Liver (tissue), 3 donors: ENCODE data around the gene SLC22A5.

Experiments
- ATF3 ChIP-seq: IDR thresholded peaks from 2 replicates; pipeline ENCODE4 v1.6.1; 2016; ENCODE audit warnings: antibody characterized with exemption
- EGR1 ChIP-seq, 2 donors: IDR thresholded peaks; 2 replicates each; pipeline ENCODE4 v1.6.1; 2016 to 2018; ENCODE audit warnings: antibody characterized with exemption in 2 of 2, low read depth in 2 of 2
- FOXA1 ChIP-seq: IDR thresholded peaks from 2 replicates; pipeline ENCODE4 v1.6.1; 2016; ENCODE audit warnings: antibody characterized with exemption
- JUND ChIP-seq, 2 donors: IDR thresholded peaks; 2 replicates each; pipeline ENCODE4 v1.6.1; 2016; ENCODE audit warnings: antibody characterized with exemption in 2 of 2
- MAX ChIP-seq: IDR thresholded peaks from 2 replicates; pipeline ENCODE4 v1.6.1; 2016; ENCODE audit warnings: antibody characterized with exemption
- NR2F2 ChIP-seq: IDR thresholded peaks from 2 replicates; pipeline ENCODE4 v1.6.1; 2016; ENCODE audit warnings: antibody characterized with exemption
- RAD21 ChIP-seq, 2 donors: IDR thresholded peaks; 2 replicates each; pipeline ENCODE4 v1.6.1; 2016; ENCODE audit warnings: antibody characterized with exemption in 2 of 2, mild to moderate bottlenecking in 2 of 2
- REST ChIP-seq: IDR thresholded peaks from 2 replicates; pipeline ENCODE4 v1.6.1; 2016; ENCODE audit warnings: antibody characterized with exemption, mild to moderate bottlenecking
- SP1 ChIP-seq: IDR thresholded peaks from 2 replicates; pipeline ENCODE4 v1.6.1; 2018; ENCODE audit warnings: antibody characterized with exemption, mild to moderate bottlenecking
- YY1 ChIP-seq: IDR thresholded peaks from 2 replicates; pipeline ENCODE4 v1.6.1; 2016; ENCODE audit warnings: antibody characterized with exemption, mild to moderate bottlenecking
- TF ChIP-seq, protein P1 (sequence below): fragments of 150-350 bp; IDR thresholded peaks from 2 replicates; pipeline ENCODE4 v1.5.1; 2017; ENCODE audit warnings: improper control_type of control experiment, low read depth, low read length; ENCODE audit not compliant: missing input control
- donor health status: healthy.
- donor health status: healthy.

DNA sequence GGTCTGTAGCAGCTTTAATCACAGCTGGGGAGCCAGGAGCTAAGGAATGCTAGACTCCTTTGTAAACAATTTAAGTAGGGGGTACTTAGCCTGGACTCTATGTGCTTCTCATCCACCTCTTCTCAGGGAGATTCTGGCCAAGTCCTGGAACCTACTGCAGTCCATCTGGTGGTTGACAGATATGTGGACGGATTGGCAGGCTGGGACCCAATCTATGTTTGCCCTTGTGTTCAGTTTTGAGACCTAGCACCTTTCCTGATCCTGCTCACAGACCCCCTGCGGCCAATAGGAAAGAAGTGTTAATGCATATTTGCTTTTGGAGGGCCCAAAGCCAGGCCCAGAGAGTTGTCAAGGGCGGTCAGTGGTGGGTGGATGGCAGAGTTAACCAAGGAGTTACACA, 6.4 kb downstream of the SLC22A5 start:
- TF ChIP-seq, protein P1, sequence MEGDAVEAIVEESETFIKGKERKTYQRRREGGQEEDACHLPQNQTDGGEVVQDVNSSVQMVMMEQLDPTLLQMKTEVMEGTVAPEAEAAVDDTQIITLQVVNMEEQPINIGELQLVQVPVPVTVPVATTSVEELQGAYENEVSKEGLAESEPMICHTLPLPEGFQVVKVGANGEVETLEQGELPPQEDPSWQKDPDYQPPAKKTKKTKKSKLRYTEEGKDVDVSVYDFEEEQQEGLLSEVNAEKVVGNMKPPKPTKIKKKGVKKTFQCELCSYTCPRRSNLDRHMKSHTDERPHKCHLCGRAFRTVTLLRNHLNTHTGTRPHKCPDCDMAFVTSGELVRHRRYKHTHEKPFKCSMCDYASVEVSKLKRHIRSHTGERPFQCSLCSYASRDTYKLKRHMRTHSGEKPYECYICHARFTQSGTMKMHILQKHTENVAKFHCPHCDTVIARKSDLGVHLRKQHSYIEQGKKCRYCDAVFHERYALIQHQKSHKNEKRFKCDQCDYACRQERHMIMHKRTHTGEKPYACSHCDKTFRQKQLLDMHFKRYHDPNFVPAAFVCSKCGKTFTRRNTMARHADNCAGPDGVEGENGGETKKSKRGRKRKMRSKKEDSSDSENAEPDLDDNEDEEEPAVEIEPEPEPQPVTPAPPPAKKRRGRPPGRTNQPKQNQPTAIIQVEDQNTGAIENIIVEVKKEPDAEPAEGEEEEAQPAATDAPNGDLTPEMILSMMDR: no peak
- TF ChIP-seq REST: no peak
- TF ChIP-seq SP1: no peak
- TF ChIP-seq MAX: no peak
- TF ChIP-seq ATF3: no peak
- no peak for TF ChIP-seq NR2F2
- no peak for TF ChIP-seq EGR1 (IDR thresholded peaks at IDR 0.05; ENCODE audit: low read depth in 2 of 2)
- no peak for TF ChIP-seq JUND (IDR thresholded peaks at IDR 0.05)
- no peak for TF ChIP-seq RAD21 (IDR thresholded peaks at IDR 0.05)
- TF ChIP-seq FOXA1: no peak
- TF ChIP-seq YY1: no peak
